NT2/D1 (cell line): Measurements from ENCODE around the gene THAP2.

Source experiments
- SUZ12 ChIP-seq: IDR thresholded peaks from 2 replicates; pipeline ENCODE4 v1.6.1; 2011; ENCODE audit not compliant: insufficient read length, insufficient read depth; ENCODE audit errors: extremely low read depth
- YY1 ChIP-seq: IDR thresholded peaks from 2 replicates; pipeline ENCODE4 v1.6.1; 2011; ENCODE audit not compliant: insufficient read length, insufficient read depth
- ZNF274 ChIP-seq: IDR thresholded peaks from 2 replicates; pipeline ENCODE4 v1.6.1; 2011; ENCODE audit warnings: mild to moderate bottlenecking, low read depth, low read length

- no peak for TF ChIP-seq ZNF274
- no peak for TF ChIP-seq YY1
- TF ChIP-seq SUZ12: no peak
Observed at GRCh38 chr12:71639341-71639760, 24.8 kb upstream of the THAP2 start.
